Upper lobe of left lung (tissue), 4 donors: ENCODE results near the gene FKBP1A.

Experiments used
- POLR2AphosphoS5 ChIP-seq, 2 donors: sonication (generic); formaldehyde crosslinking; IDR thresholded peaks; one replicate each; pipeline ENCODE4 v1.5.1; 2017; ENCODE audit warnings: antibody characterized with exemption in 2 of 2
- TF ChIP-seq, protein P1 (sequence below), 6 experiments: fragments of 450-650 bp in 4 of 6; fragments of 200-600 bp in 2 of 6; sonication (generic) in 2 of 6; IDR thresholded peaks; one replicate each; pipeline ENCODE4 v1.5.1; 2016 to 2019; ENCODE audit warnings: antibody characterized with exemption in 6 of 6

DNA sequence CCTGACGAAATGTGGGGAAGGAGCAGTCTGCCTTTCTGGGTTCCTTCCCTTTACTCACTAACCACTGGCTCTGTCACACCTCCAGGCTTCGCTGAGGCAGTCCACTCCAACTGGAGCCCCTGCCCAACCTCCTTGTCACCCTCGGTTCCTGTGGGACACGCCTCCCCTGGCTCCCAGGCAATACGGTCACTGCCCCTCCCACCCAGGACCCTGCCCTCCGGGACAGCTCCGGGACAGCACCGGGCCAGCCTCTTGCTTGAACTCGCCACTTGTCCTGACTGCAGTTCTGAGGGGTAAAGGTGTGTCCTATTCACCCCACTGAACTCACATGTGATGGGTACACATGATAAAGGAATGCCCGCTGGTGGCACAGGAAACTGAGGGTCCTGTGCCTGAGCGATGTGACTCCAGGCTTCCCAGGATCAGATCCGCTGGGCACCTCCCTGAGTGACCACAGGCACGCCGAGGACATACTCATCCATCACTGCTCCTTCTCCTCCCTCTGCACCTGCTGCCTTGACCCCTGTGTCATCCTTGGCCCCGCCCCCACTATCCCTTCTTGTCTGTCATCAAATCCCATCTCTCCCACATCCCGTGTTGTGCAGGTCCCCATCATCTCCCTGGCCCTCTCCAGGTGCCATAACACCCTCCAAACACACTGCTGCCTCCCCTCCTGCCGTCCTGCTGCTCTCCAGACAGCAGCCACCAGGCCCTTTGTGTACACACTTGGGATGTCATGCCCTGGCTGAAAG, 71.8 kb downstream of the FKBP1A start:
- TF ChIP-seq, protein P1, sequence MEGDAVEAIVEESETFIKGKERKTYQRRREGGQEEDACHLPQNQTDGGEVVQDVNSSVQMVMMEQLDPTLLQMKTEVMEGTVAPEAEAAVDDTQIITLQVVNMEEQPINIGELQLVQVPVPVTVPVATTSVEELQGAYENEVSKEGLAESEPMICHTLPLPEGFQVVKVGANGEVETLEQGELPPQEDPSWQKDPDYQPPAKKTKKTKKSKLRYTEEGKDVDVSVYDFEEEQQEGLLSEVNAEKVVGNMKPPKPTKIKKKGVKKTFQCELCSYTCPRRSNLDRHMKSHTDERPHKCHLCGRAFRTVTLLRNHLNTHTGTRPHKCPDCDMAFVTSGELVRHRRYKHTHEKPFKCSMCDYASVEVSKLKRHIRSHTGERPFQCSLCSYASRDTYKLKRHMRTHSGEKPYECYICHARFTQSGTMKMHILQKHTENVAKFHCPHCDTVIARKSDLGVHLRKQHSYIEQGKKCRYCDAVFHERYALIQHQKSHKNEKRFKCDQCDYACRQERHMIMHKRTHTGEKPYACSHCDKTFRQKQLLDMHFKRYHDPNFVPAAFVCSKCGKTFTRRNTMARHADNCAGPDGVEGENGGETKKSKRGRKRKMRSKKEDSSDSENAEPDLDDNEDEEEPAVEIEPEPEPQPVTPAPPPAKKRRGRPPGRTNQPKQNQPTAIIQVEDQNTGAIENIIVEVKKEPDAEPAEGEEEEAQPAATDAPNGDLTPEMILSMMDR (IDR thresholded peaks at IDR 0.05) = no peak
- no peak for TF ChIP-seq POLR2AphosphoS5 (IDR thresholded peaks at IDR 0.05)
